BLaER1 treated with 17β-estradiol and CSF1 and Interleukin-3, amounts not matched to agents 10 nM and 100 nM (cell line): ENCODE measurements around the gene PDE7B.

ENCODE experiments used
- H3K27ac ChIP-seq, 11 experiments: shearing (Covaris generic); formaldehyde crosslinking; 2 replicates each; pipeline ENCODE4 v1.8.1; 2022
- H3K27me3 ChIP-seq, 11 experiments: shearing (Covaris generic); formaldehyde crosslinking; 2 replicates each; pipeline ENCODE4 v1.8.1; 2022
- H3K36me3 ChIP-seq, 11 experiments: shearing (Covaris generic); formaldehyde crosslinking; 2 replicates each; pipeline ENCODE4 v1.8.1; 2022
- H3K4me1 ChIP-seq, 10 experiments: shearing (Covaris generic); formaldehyde crosslinking; 2 replicates each; pipeline ENCODE4 v1.8.1; 2022
- H3K4me2 ChIP-seq, 11 experiments: shearing (Covaris generic); formaldehyde crosslinking; 2 replicates each; pipeline ENCODE4 v1.8.1; 2022
- H3K4me3 ChIP-seq, 10 experiments: shearing (Covaris generic); formaldehyde crosslinking; 2 replicates each; pipeline ENCODE4 v1.8.1; 2022
- H3K9ac ChIP-seq, 11 experiments: shearing (Covaris generic); formaldehyde crosslinking; 2 replicates each; pipeline ENCODE4 v1.8.1; 2022
- H3K9me3 ChIP-seq, 11 experiments: shearing (Covaris generic); formaldehyde crosslinking; replicated peaks in 1 of 11; 2 replicates each; pipeline ENCODE4 v1.8.1; 2022
- H4K20me1 ChIP-seq, 11 experiments: shearing (Covaris generic); formaldehyde crosslinking; 2 replicates each; pipeline ENCODE4 v1.8.1; 2022
- Cebpa-rat ChIP-seq, 11 experiments: shearing (Covaris generic); IDR thresholded peaks; 2 replicates each; pipeline ENCODE4 v1.8.1; 2022

The PDE7B gene

GRCh38 chr6:135935941-135936601, 84.6 kb downstream of the PDE7B start:
- H3K4me2 ChIP-seq = no peak overlapping the region
- no peak for TF ChIP-seq Cebpa-rat (IDR thresholded peaks at IDR 0.05)

GRCh38 chr6:135936606-135937005, 85.1 kb downstream of the PDE7B start:
- H4K20me1 ChIP-seq = no peaks in the 10 kb centered on the region
- no peak overlapping the region for H3K4me3 ChIP-seq
- no peaks in the 10 kb centered on the region for H3K27me3 ChIP-seq
- no peak overlapping the region for H3K27ac ChIP-seq
- H3K36me3 ChIP-seq = no peaks in the 10 kb centered on the region
- no peak for TF ChIP-seq Cebpa-rat (IDR thresholded peaks at IDR 0.05)
- H3K4me1 ChIP-seq = no peaks in the 10 kb centered on the region
- no peak overlapping the region for H3K4me2 ChIP-seq
- H3K9ac ChIP-seq = no peak overlapping the region
- no peaks in the 10 kb centered on the region for H3K9me3 ChIP-seq

More at GRCh38 chr6:135935941-135936601, 84.6 kb downstream of the PDE7B start:
- Histone ChIP-seq H3K9me3 (no peaks in the 10 kb centered on the region), H4K20me1 (no peaks in the 10 kb centered on the region), H3K4me3 (no peak overlapping the region), H3K27me3 (no peaks in the 10 kb centered on the region), H3K4me1 (no peaks in the 10 kb centered on the region), H3K27ac (no peak overlapping the region), H3K36me3 (no peaks in the 10 kb centered on the region), H3K9ac (no peak overlapping the region)

- no peak overlapping the region for H3K9ac ChIP-seq
- H3K27ac ChIP-seq = no peak overlapping the region
- no peak overlapping the region for H3K4me2 ChIP-seq
These were observed 85.6 kb downstream of the PDE7B start for GRCh38 chr6:135937106-135937505.

GRCh38 chr6:135938576-135939207, 87.2 kb downstream of the PDE7B start:
- H3K9me3 ChIP-seq = no peaks in the 10 kb centered on the region
- H3K4me3 ChIP-seq = no peak overlapping the region
- H3K4me2 ChIP-seq = no peak overlapping the region
- no peaks in the 10 kb centered on the region for H4K20me1 ChIP-seq
- no peak overlapping the region for H3K9ac ChIP-seq
- TF ChIP-seq Cebpa-rat (IDR thresholded peaks at IDR 0.05) = no peak
- H3K36me3 ChIP-seq = no peaks in the 10 kb centered on the region
- H3K4me1 ChIP-seq = no peaks in the 10 kb centered on the region
- no peak overlapping the region for H3K27ac ChIP-seq
- no peaks in the 10 kb centered on the region for H3K27me3 ChIP-seq

More at GRCh38 chr6:135937106-135937505, 85.6 kb downstream of the PDE7B start:
- H3K4me1 ChIP-seq = no peaks in the 10 kb centered on the region
- TF ChIP-seq Cebpa-rat (IDR thresholded peaks at IDR 0.05) = no peak
- no peaks in the 10 kb centered on the region for H3K9me3 ChIP-seq
- H3K4me3 ChIP-seq = no peak overlapping the region
- H3K27me3 ChIP-seq = no peaks in the 10 kb centered on the region
- no peaks in the 10 kb centered on the region for H4K20me1 ChIP-seq
- no peaks in the 10 kb centered on the region for H3K36me3 ChIP-seq

- H3K9me3 ChIP-seq = no peaks in the 10 kb centered on the region
- no peaks in the 10 kb centered on the region for H4K20me1 ChIP-seq
- H3K4me3 ChIP-seq = no peak overlapping the region
- H3K4me1 ChIP-seq = no peaks in the 10 kb centered on the region
- no peaks in the 10 kb centered on the region for H3K36me3 ChIP-seq
- no peak overlapping the region for H3K27ac ChIP-seq
- H3K27me3 ChIP-seq = no peaks in the 10 kb centered on the region
- H3K4me2 ChIP-seq = no peak overlapping the region
- no peak for TF ChIP-seq Cebpa-rat (IDR thresholded peaks at IDR 0.05)
- no peak overlapping the region for H3K9ac ChIP-seq
These were observed 87.7 kb downstream of the PDE7B start for GRCh38 chr6:135939208-135939591.

- Histone ChIP-seq H3K9me3 (no peaks in the 10 kb centered on the region), H3K27ac (no peak overlapping the region), H3K4me2 (no peak overlapping the region), H3K4me1 (no peaks in the 10 kb centered on the region), H3K27me3 (no peaks in the 10 kb centered on the region), H3K4me3 (no peak overlapping the region), H3K36me3 (no peaks in the 10 kb centered on the region), H3K9ac (no peak overlapping the region), H4K20me1 (no peaks in the 10 kb centered on the region)
- TF ChIP-seq Cebpa-rat (IDR thresholded peaks at IDR 0.05) = no peak
These were observed 89.2 kb downstream of the PDE7B start for GRCh38 chr6:135940616-135941167.

- Histone ChIP-seq H3K4me2 (no peak overlapping the region), H3K36me3 (no peaks in the 10 kb centered on the region), H3K4me3 (no peak overlapping the region), H3K27ac (no peak overlapping the region), H3K4me1 (no peaks in the 10 kb centered on the region), H3K9ac (no peak overlapping the region), H4K20me1 (no peaks in the 10 kb centered on the region), H3K9me3 (no peaks in the 10 kb centered on the region), H3K27me3 (no peaks in the 10 kb centered on the region)
- TF ChIP-seq Cebpa-rat (IDR thresholded peaks at IDR 0.05) = no peak
These were observed 89.9 kb downstream of the PDE7B start for GRCh38 chr6:135941275-135942025.

GRCh38 chr6:135944120-135944519, 92.6 kb downstream of the PDE7B start:
- Histone ChIP-seq H3K27me3 (no peaks in the 10 kb centered on the region), H3K27ac (no peak overlapping the region), H3K36me3 (no peaks in the 10 kb centered on the region), H3K4me2 (no peak overlapping the region), H3K4me1 (no peaks in the 10 kb centered on the region), H3K9ac (no peak overlapping the region), H4K20me1 (no peaks in the 10 kb centered on the region), H3K9me3 (no peaks in the 10 kb centered on the region), H3K4me3 (no peak overlapping the region)
- TF ChIP-seq Cebpa-rat (IDR thresholded peaks at IDR 0.05) = no peak

- H3K9ac ChIP-seq = no peak overlapping the region
- H4K20me1 ChIP-seq = no peaks in the 10 kb centered on the region
- no peaks in the 10 kb centered on the region for H3K36me3 ChIP-seq
- no peaks in the 10 kb centered on the region for H3K27me3 ChIP-seq
- no peak for TF ChIP-seq Cebpa-rat (IDR thresholded peaks at IDR 0.05)
- H3K27ac ChIP-seq = no peak overlapping the region
- no peak overlapping the region for H3K4me2 ChIP-seq
- no peaks in the 10 kb centered on the region for H3K9me3 ChIP-seq
- no peak overlapping the region for H3K4me3 ChIP-seq
- no peaks in the 10 kb centered on the region for H3K4me1 ChIP-seq
These were observed 95.2 kb downstream of the PDE7B start for GRCh38 chr6:135946674-135947073.
